Measurements from ENCODE around the gene UTP14A.

- TF ChIP-seq EZH2 (IDR thresholded peaks at IDR 0.05; ENCODE audit: insufficient read depth, poor library complexity, severe bottlenecking) (no peak), EZH2phosphoT487 (IDR thresholded peaks at IDR 0.05; ENCODE audit: insufficient read depth, low read depth) (no peak)
These were observed 2.7 kb downstream of the UTP14A start for GRCh38 chrX:129908636-129909035.

Data from GM23248 (cell line).